GM23338 (cell line): ENCODE data around the gene RAI14. TPM values are rescaled to one million over a fixed set of nuclear protein-coding genes. Genes with fewer than 3 reads are reported as not detected.

Experiments
- ATAC-seq: fragments of 200-7000 bp; cut with Tn5 transposase; 3 replicates; pipeline ENCODE4 v1.9.1; 2020
- DNase-seq: peaks from one replicate; pipeline ENCODE4 v3.0.0-alpha.2; 2015; ENCODE audit warnings: low spot score
- H2AFZ ChIP-seq: fragments of 200-600 bp; sonication (generic); 2 replicates; pipeline ENCODE4 v1.8.0; 2016; ENCODE audit warnings: antibody characterized with exemption, mild to moderate bottlenecking, moderate library complexity
- H3F3A ChIP-seq: fragments of 200-600 bp; sonication (generic); replicated peaks from 2 replicates; pipeline ENCODE4 v1.8.0; 2017; ENCODE audit warnings: antibody characterized with exemption, mixed run types, low read depth
- H3K27ac ChIP-seq: fragments of 200-600 bp; sonication (generic); 2 replicates; pipeline ENCODE4 v1.6.1; 2016; ENCODE audit warnings: low read depth
- H3K27me3 ChIP-seq: fragments of 200-600 bp; sonication (generic); 2 replicates; pipeline ENCODE4 v1.8.0; 2016; ENCODE audit warnings: mild to moderate bottlenecking, mixed run types, moderate library complexity; ENCODE audit not compliant: insufficient read depth
- H3K36me3 ChIP-seq: fragments of 200-600 bp; sonication (generic); 2 replicates; pipeline ENCODE4 v1.8.0; 2016; ENCODE audit warnings: mild to moderate bottlenecking; ENCODE audit not compliant: insufficient read depth
- H3K4me1 ChIP-seq: fragments of 200-600 bp; sonication (generic); 2 replicates; pipeline ENCODE4 v1.8.0; 2016; ENCODE audit warnings: mild to moderate bottlenecking, moderate library complexity; ENCODE audit not compliant: insufficient read depth
- H3K4me2 ChIP-seq: fragments of 200-600 bp; sonication (generic); 2 replicates; pipeline ENCODE4 v1.7.1; 2017; ENCODE audit warnings: mixed run types
- H3K4me3 ChIP-seq: fragments of 200-600 bp; sonication (generic); 2 replicates; pipeline ENCODE4 v1.6.1; 2016; ENCODE audit warnings: mixed run types
- H3K79me2 ChIP-seq: fragments of 200-600 bp; sonication (generic); replicated peaks from 2 replicates; pipeline ENCODE4 v1.8.0; 2017; ENCODE audit warnings: mild to moderate bottlenecking; ENCODE audit not compliant: insufficient read depth
- H3K9me2 ChIP-seq: fragments of 200-600 bp; sonication (generic); 2 replicates; pipeline ENCODE4 v1.8.0; 2017; ENCODE audit not compliant: insufficient read depth
- H4K20me1 ChIP-seq: fragments of 200-600 bp; sonication (generic); replicated peaks from 2 replicates; pipeline ENCODE4 v1.8.0; 2017; ENCODE audit warnings: mild to moderate bottlenecking; ENCODE audit not compliant: insufficient read depth
- H3K27ac Mint-ChIP-seq: 2 replicates; pipeline ENCODE4 v1.8.0; 2020; ENCODE audit warnings: inconsistent platforms, mild to moderate bottlenecking, moderate library complexity, mixed read lengths
- H3K27me3 Mint-ChIP-seq: 3 replicates; pipeline ENCODE4 v1.8.0; 2022; ENCODE audit warnings: low read depth, mild to moderate bottlenecking, moderate library complexity, mixed read lengths, inconsistent platforms; ENCODE audit not compliant: insufficient read depth, poor library complexity
- H3K36me3 Mint-ChIP-seq: 3 replicates; pipeline ENCODE4 v1.8.0; 2021; ENCODE audit warnings: low read depth, mild to moderate bottlenecking, inconsistent platforms, moderate library complexity, mixed read lengths
- H3K4me1 Mint-ChIP-seq: 3 replicates; pipeline ENCODE4 v1.8.0; 2020; ENCODE audit warnings: mild to moderate bottlenecking, inconsistent platforms, mixed read lengths
- H3K4me3 Mint-ChIP-seq: 3 replicates; pipeline ENCODE4 v1.8.0; 2021; ENCODE audit warnings: moderate library complexity, mild to moderate bottlenecking, inconsistent platforms, mixed read lengths
- H3K9me3 Mint-ChIP-seq: 3 replicates; pipeline ENCODE4 v1.8.0; 2020; ENCODE audit warnings: moderate library complexity, mild to moderate bottlenecking, inconsistent platforms, mixed read lengths
- EZH2 ChIP-seq: fragments of 200-600 bp; sonication (generic); IDR thresholded peaks from one replicate; pipeline ENCODE4 v1.8.0; 2017; ENCODE audit warnings: antibody characterized with exemption, mild to moderate bottlenecking, low read depth; ENCODE audit not compliant: unreplicated experiment
- EZH2phosphoT487 ChIP-seq: fragments of 200-600 bp; sonication (generic); IDR thresholded peaks from one replicate; pipeline ENCODE4 v1.8.1; 2018; ENCODE audit warnings: antibody characterized with exemption; ENCODE audit not compliant: unreplicated experiment
- NANOG ChIP-seq: IDR thresholded peaks from 2 replicates; pipeline ENCODE4 v1.6.1; 2016; ENCODE audit warnings: antibody characterized with exemption, borderline replicate concordance
- polyA plus RNA-seq: library from polyadenylated mRNA; unstranded; fragments of >200 nt; fragmentation: Nextera tagmentation; extraction: Ambion mirVana; gene quantifications from 2 replicates; pipeline ENCODE4 v1.2.1, GENCODE V29; 2016
- total RNA-seq: library from RNA; depleted of rRNA; stranded (reverse); fragments of >200 nt; shearing (Covaris generic); gene quantifications from 2 replicates; pipeline ENCODE4 v1.2.3, GENCODE V29; 2014
- TF ChIP-seq, protein P1 (sequence below): IDR thresholded peaks from 2 replicates; pipeline ENCODE4 v1.6.1; 2016; ENCODE audit warnings: antibody characterized with exemption
- TF ChIP-seq, protein P2 (sequence below): IDR thresholded peaks from one replicate; pipeline ENCODE4 v1.6.1; 2018; ENCODE audit warnings: antibody characterized with exemption; ENCODE audit not compliant: unreplicated experiment
- TF ChIP-seq, protein P3 (sequence below), 2 experiments: fragments of 200-600 bp in 1 of 2; sonication (generic) in 1 of 2; conservative IDR thresholded peaks; 2 replicates each; pipeline versions ENCODE4 v1.5.1 to v1.6.1; 2016 to 2017; ENCODE audit warnings: antibody characterized with exemption in 2 of 2, low read depth in 2 of 2, mild to moderate bottlenecking in 2 of 2, moderate library complexity in 1 of 2

RAI14 gene
- total and polyA plus RNA-seq, 2 experiments from 2014 or later: 58.8 to 95.8 TPM

DNA sequence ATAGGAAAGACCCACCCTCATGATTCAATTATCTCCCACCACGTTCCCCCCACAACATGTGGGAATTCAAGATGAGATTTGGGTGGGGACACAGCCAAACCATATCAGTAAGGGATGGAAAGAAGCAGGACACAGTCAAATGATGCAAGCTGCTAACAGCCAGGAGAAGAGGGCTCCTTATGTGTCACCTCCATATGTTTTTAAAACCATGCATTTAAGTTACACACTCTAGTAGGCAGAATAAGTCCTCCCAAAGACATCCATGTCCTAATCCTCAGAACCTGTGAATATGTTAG, 178.6 kb downstream of the RAI14 start (continued):
- TF ChIP-seq, protein P1, sequence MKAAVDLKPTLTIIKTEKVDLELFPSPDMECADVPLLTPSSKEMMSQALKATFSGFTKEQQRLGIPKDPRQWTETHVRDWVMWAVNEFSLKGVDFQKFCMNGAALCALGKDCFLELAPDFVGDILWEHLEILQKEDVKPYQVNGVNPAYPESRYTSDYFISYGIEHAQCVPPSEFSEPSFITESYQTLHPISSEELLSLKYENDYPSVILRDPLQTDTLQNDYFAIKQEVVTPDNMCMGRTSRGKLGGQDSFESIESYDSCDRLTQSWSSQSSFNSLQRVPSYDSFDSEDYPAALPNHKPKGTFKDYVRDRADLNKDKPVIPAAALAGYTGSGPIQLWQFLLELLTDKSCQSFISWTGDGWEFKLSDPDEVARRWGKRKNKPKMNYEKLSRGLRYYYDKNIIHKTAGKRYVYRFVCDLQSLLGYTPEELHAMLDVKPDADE: no peak
- no peak for TF ChIP-seq EZH2phosphoT487
- no peak for TF ChIP-seq EZH2

DNA sequence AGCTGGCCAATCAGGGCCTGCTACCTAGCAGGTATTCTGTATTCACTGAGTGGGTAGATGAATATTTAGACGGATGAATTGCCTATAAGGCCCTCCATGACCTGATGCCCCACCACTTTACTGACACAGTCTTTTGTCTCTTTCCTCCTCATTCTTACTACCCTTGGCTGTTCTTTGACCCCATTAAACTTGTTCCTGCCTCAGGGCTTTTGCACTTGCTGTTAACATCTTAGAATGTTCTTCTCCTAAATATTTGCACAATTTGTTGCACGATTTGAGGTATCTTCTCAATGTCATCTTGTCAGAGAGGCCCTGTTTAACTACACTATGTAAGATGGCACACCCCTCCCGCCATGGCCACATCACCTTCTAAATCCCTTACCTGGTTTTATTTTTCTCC, 179.5 kb downstream of the RAI14 start:
- no peak overlapping the region for H3K4me3 ChIP-seq
- H3K79me2 ChIP-seq: no peaks in the 10 kb centered on the region
- Mint-ChIP-seq H3K27me3 (peaks cover 5% of the 10 kb centered on the region), H3K36me3 (peaks cover 41% of the 10 kb centered on the region), H3K9me3 (peaks cover 10% of the 10 kb centered on the region; the same call in 2 of the 3 replicates), H3K4me1 (peaks cover 18% of the 10 kb centered on the region), H3K27ac (no peak overlapping the region), H3K4me3 (no peak overlapping the region)
- peaks cover 25% of the 10 kb centered on the region for H3K36me3 ChIP-seq
- H3K27me3 ChIP-seq: no peaks in the 10 kb centered on the region
- no peak overlapping the region for H2AFZ ChIP-seq
- H3K4me1 ChIP-seq: peaks cover 11% of the 10 kb centered on the region; the same call in 1 of the 2 replicates
- H3K27ac ChIP-seq: no peak overlapping the region
- H3F3A ChIP-seq: peaks cover 15% of the 10 kb centered on the region
- no peaks in the 10 kb centered on the region for H3K9me2 ChIP-seq
- ATAC-seq: no peak
- DNase-seq: no peak
- H3K4me2 ChIP-seq: no peak overlapping the region
- no peak for TF ChIP-seq NANOG
- TF ChIP-seq, protein P2, sequence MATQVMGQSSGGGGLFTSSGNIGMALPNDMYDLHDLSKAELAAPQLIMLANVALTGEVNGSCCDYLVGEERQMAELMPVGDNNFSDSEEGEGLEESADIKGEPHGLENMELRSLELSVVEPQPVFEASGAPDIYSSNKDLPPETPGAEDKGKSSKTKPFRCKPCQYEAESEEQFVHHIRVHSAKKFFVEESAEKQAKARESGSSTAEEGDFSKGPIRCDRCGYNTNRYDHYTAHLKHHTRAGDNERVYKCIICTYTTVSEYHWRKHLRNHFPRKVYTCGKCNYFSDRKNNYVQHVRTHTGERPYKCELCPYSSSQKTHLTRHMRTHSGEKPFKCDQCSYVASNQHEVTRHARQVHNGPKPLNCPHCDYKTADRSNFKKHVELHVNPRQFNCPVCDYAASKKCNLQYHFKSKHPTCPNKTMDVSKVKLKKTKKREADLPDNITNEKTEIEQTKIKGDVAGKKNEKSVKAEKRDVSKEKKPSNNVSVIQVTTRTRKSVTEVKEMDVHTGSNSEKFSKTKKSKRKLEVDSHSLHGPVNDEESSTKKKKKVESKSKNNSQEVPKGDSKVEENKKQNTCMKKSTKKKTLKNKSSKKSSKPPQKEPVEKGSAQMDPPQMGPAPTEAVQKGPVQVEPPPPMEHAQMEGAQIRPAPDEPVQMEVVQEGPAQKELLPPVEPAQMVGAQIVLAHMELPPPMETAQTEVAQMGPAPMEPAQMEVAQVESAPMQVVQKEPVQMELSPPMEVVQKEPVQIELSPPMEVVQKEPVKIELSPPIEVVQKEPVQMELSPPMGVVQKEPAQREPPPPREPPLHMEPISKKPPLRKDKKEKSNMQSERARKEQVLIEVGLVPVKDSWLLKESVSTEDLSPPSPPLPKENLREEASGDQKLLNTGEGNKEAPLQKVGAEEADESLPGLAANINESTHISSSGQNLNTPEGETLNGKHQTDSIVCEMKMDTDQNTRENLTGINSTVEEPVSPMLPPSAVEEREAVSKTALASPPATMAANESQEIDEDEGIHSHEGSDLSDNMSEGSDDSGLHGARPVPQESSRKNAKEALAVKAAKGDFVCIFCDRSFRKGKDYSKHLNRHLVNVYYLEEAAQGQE: no peak
- TF ChIP-seq, protein P3, sequence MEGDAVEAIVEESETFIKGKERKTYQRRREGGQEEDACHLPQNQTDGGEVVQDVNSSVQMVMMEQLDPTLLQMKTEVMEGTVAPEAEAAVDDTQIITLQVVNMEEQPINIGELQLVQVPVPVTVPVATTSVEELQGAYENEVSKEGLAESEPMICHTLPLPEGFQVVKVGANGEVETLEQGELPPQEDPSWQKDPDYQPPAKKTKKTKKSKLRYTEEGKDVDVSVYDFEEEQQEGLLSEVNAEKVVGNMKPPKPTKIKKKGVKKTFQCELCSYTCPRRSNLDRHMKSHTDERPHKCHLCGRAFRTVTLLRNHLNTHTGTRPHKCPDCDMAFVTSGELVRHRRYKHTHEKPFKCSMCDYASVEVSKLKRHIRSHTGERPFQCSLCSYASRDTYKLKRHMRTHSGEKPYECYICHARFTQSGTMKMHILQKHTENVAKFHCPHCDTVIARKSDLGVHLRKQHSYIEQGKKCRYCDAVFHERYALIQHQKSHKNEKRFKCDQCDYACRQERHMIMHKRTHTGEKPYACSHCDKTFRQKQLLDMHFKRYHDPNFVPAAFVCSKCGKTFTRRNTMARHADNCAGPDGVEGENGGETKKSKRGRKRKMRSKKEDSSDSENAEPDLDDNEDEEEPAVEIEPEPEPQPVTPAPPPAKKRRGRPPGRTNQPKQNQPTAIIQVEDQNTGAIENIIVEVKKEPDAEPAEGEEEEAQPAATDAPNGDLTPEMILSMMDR (conservative IDR thresholded peaks at IDR 0.05; ENCODE audit: low read depth in 2 of 2): no peak
- H4K20me1 ChIP-seq: no peaks in the 10 kb centered on the region
